ENCODE data around the gene ATXN7L1.

- TF ChIP-seq EZH2 (optimal IDR thresholded peaks at IDR 0.05; ENCODE audit: low read depth, low read length), result no peak
- TF ChIP-seq CTCF (IDR thresholded peaks at IDR 0.05; ENCODE audit: low read length), result no peak
- TF ChIP-seq EZH2phosphoT487 (IDR thresholded peaks at IDR 0.05; ENCODE audit: low read length), result no peak
Measured at GRCh38 chr7:105782391-105783042, 93.9 kb downstream of the ATXN7L1 start.

All from MM.1S (cell line).